Activated CD8-positive, alpha-beta memory T cell treated with anti-CD3 and anti-CD28 coated beads, Interleukin-2, amount 50 U/mL, for 1 hour (primary cell): Measurements from ENCODE around the gene CFAP73.
"Not testable (repeated sequence)": the region's sequence is repeated elsewhere in the genome, so short reads cannot be mapped to it uniquely, and the experiment has no call there.

Source experiments
- DNase-seq: peaks from one replicate; pipeline ENCODE4 v3.0.0-alpha.2; 2020; ENCODE audit errors: extremely low read depth

CFAP73 gene

DNA sequence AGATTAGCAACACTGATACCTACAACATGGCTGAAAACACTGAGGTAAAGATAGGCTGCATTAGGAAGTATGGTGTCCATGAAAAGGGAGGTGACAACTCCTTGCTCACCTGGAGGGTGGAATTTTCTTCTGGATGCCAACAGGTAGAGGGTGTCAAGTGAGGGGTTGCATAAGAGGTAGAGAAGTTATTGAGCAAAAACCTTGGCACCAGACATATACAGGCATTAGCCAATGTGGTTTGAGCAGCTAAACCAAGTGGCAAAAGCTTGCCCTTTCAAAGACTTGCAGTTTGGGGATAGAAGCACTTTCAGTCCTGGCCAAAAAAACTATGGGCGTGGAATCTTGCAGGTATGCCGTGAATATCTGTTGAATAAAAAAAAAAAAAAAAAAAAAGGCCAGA lies 39.8 kb downstream of the CFAP73 start:
- DNase-seq: no peak

DNA sequence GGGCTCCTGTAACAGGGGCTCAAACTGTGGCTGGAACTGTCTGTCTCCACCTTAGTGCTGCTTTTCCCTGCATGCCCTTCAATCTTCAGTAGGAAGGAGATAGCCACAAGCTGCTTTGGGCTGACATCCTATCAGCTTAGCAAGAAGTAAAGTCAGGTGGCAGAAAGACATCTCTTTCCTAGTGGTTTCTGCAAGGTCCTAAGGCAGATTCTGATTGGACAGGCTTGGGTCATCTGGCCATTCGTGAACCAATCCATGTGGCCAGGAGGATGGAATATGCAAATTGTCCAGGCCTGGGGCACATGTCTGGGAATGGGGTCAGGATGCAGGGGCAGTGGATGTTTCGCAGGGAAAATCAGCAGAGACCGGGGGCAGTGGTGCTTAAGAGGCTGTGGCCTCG lies 41.2 kb downstream of the CFAP73 start:
- no peak for DNase-seq

DNA sequence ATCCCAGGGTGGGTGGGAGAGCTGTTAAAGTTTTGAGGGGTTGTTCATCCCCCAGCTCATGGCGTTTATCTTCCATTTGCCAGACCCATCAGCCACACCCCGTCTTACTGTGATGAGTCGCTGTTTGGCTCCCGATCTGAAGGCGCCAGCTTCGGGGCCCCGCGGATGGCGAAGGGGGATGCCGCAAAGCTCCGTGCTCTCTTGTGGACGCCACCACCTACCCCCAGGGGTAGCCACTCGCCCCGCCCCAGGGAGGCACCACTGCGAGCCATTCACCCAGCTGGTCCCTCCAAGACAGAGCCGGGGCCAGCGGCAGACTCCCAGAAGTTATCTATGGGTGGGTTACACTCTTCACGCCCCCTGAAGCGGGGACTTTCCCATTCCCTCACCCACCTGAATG lies 41.7 kb downstream of the CFAP73 start:
- no peak for DNase-seq

DNA sequence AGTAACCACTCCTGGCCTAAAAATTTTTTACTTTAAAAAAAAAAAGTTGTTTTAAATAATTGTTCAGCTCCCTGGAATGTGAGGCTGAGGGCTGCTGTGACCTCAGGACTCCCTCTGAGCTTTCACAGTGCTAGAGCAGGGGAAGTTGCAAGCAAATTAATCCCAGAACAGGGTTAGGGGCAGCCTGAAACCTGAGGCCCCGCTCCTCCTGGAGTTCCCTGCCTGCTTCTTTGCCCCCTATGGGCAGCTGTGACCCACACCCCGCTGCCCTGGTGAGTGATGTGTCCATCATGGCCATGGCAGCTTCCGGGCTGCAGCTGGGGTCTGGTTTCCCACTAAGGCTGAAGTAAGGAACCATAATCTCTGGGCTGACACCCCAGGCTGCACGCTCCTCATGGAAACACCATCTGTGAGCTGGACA lies 45.5 kb downstream of the CFAP73 start:
- DNase-seq: no peak

DNA sequence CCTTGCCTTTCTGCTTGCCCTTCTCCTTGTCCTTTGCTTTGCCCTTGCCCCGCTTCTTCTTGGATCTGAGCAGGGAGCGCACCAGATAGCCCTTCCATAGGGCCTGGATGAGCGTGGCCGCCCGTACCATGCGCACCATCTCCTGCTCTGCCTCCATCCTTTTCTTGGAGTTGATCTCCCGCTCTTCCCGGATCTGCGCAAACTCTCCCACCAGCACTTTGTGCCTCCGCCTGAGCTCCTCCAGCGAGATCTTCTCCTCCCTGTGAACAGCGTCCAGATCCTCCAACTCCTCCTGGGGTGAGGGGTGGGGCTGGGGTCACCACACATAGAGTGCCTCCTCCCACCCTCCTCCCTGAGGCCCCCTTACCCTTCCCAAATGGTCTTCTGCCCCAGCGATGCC lies 46.1 kb downstream of the CFAP73 start:
- no peak for DNase-seq

DNA sequence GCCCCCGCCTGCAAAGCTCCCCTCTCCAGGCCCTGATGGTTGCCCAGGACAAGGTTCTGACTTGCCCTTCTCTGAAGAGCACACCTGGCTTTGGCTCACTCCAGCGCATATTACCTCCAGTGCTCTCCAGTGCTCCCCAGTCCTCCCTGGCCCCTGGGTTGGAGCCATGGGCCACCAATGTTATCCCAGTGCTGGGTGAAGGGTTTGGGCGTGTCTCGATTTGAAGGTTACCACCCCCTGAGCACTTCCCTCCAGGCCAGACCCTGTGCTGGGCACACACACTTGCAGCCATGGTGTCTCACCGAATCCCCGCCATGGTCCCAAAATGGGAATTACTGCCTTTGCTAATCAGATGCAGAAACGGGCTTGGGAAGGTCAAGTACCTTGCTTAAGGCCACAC lies 47.1 kb downstream of the CFAP73 start:
- DNase-seq: no peak

DNA sequence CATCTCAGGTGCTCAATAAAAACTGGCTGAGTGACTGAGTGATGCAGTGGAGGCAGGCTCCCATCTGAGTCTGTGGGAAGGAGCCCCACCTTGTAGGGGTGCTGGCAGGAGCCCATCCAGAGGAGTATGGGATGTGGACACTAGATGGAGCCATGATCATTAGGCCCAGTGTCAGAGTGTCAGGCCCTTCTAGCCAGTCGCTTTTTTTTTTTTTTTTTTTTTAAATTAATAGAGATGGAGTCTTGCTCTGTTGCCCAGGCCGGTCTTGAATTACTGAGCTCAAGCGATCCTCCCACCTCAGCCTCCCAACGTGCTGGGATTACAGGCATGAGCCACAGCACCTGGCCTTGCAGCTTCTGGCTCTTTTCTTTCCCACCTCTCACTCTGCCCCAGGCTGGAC lies 47.5 kb downstream of the CFAP73 start:
- DNase-seq: no peak

DNA sequence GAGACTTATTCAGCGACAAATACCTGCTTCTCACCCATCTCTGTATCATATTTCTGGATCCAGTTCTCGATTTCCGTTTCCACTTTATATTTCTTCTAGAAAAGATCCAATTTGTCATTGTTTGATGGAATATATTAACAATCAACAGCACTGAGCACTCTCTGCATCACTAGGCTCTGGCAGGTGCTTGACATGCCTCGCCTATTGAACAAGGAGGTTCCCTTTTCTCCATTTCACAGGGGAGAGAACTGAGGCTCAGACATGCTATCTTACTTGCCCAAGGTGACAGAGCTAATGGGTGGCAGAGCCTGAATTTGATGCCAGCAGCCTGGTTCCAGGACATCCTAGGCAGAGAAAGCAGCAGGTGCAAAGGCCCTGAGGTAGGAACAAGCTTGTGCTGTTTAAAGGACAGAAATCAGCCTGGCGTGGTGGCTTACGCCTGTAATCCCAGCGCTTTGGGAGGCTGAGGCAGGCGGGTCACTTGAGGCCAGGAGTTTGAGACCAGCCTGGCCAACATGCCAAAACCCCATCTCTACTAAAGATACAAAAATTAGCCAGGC lies 48.1 kb downstream of the CFAP73 start:
- DNase-seq: no peak

DNA sequence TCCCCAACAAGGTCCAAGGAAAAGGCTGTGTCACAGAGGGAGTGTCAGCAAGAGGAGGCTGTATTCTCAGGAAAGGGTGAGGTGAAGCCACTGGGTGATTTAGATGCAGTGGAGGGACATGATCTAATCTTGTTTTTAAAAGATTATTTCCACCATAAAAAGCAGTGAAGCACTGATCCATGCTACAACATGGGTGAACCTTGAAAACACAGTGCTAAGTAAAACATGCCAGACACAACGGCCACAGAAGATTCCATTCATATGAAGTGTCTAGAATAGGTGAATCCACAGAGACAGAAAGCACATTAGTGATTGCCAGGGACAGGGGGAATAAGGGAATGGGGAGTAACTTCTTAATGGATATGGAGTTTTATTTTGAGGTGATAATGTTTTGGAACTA lies 48.8 kb downstream of the CFAP73 start:
- DNase-seq: no peak

DNA sequence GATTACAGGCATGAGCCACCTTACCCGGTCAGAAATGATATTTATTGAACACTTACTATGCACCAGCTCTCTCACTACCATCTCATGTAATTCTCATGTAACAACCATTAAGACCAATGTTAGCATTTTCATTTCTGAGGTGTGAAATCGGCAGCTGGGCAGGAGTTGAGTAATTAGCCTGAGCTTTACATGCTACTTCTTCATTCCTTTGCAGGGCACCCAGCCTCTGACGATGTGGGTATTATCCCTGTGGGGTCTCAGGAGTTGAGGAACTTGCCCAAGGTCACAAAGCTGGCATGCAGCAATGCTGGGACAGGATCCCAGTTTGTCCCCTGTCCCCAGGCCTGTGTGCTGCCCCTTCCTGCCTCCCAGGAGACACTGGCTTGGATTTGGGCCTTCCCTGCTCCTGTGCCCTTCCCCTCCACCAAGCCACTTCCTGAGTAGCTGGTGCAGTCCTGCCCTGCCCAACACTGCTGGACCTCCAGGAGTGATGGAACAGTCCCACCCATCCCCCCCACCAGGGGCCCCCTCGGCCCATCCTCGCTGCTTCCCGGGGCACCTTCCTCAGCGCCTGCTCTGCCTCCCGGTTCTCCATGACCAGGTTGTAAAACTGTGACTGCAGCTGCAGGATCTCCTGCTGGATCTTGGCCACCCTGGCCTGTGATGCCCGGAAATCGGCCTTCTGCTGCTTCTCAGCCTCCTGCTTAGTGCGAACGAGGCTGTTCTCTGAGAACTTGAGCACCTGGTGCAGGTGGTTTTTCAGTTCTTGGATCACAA lies 50.7 kb downstream of the CFAP73 start:
- no peak for DNase-seq

DNA sequence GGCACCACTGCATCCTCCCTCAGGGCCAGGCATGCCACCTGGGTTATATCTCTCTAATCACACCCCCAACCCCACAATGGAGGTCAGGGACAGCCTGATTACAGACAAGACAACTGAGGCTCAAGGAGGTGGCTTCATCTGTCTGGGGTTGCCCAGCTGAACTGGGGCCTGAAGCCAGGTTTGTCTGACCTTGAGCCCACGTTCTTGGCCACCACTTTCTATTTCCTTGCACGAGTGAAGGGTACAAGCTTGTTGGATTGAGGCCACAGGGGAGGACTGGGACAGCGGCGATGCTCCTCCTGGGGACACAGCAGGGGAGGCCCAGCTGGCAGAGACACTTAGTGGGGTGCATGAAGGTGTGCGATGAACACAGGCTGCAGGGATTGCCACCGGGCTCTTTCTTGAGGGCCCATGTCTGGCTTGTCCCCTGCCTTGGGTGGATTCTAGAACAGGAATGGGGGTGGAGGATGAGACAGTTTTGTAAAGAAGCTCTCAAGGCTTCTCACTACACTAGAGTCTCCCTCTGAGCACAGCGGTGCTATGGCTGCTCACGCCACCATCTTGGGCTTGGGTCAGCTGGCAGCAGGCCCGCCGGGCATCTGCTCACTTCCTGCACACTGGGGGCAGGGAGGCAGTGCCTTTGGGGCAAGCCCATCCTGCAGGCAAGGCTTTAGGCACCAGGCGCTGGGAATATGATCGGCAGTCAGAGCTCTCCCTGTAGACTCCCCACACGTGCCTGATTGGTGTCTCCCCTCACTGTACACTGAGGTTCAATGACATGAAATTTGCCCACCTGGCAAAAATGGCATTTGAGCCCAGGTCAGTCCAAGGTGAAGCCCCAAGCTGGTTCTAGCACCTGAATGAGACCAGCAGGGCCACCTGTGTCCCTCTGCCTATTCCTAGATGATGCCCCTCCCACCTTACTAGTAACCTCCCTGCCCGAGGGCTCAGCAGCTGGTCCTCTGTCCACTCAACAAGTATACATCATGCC lies 52.0 kb downstream of the CFAP73 start:
- DNase-seq: no peak

DNA sequence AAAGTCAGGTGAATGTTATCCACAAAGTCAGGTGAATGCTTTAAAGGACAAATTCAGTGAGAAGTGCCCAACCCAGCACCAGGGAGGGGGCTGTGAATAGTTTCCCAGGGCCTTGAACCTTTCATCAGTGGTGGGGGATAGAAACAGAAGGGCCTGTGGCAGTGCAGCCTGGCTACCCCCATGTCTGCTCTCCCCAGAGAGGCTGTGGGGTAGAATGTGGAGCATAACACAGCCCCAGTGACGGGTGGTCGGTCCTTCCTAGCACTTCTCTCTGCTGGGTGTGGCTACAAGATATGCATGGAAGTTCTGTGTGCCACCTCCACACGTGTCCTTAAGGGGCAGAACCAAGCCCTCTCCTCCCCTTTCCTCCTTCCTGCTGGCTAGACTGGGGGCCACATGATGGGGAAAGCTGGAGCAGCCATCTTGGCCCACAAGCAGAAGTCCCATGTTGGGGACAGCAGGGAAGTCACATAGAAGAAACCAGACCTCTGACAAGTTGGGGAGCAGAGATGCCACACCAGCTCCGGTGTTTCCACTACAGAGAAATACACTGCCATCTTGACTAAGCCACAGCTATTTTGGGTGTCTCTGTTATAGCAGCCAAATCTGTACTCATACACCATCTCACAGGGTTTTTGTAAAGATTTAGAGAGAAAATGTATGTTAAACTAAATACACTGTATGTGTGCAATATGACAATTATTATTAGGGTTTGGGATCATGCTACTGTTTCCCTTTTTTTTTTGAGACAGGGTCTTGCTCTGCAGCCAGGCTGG lies 53.0 kb downstream of the CFAP73 start:
- DNase-seq: no peak

DNA sequence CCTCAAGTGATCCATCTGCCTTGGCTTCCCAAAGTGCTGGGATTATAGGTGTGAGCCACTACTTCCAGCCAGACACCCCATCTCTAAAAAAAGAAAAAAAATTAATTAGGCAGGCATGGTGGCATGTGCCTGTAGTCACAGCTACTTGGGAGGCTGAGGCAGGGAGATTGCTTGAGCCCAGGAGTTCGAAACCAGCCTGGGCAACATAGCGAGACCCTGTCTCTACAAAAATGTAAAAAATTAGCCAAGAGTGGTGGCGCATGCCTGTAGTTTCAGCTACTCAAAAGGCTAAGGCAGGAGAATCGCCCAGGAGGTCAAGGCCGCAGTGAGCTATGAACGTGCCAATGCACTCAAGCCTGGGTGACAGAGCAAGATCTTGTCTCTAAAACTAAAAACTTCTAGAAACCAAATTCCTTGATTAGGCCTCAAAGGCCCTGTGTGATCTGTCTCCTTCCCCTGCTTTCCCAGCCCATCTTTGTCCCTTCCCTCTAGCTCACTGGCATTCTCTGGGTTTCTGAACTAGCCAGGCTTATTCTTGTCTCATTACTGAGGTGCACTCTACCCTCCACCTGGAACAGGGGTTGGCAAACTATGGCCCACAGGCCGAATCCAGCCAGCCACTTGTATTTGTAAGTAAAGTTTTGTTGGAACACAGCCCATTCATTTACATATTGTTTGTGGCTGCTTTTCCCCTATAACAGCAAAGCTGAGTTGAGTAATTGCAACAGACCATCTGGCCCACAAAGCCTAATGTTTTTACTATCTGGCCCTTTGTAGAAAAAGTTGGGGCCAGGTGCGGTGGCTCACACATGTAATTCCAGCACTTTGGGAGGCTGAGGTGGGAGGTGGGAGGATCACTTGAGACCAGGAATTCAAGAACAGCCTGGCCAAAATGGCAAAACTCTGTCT lies 54.6 kb downstream of the CFAP73 start:
- DNase-seq: no peak

DNA sequence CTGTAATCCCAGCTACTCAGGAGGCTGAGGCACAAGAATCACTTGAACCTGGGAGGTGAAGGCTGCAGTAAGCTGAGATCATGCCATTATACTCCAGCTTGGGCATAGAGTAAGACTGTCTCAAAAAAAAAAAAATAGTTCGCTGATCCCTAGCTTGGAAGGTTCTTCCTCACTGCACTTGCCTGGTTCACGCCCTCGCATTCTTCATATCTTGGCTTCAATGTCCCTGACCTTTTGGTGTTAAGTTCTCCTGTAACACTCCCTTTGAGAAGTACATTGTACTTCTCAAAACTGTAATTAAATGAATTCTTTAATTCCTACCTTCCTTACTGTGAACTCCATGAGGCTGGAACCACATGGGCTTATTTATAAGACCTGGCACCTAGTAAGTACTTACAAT lies 55.3 kb downstream of the CFAP73 start:
- DNase-seq: no peak

DNA sequence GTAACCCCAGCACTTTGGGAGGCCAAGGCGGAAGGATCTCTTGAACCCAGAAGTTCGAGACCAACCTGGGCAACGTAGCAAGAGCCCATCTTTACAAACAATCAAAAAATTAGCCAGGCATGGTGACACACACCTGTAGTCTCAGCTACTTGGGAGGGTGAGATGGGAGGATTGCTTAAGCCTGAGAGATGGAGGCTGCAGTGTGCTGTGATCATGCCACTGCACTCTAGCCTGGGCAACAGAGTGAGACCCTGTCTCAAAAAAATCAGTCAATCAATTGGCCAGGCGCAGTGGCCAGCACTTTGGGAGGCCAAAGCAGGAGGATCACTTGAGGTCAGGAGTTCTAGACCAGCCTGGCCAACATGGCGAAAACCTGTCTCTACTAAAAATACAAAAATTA lies 57.3 kb downstream of the CFAP73 start:
- not testable (repeated sequence) for DNase-seq

DNA sequence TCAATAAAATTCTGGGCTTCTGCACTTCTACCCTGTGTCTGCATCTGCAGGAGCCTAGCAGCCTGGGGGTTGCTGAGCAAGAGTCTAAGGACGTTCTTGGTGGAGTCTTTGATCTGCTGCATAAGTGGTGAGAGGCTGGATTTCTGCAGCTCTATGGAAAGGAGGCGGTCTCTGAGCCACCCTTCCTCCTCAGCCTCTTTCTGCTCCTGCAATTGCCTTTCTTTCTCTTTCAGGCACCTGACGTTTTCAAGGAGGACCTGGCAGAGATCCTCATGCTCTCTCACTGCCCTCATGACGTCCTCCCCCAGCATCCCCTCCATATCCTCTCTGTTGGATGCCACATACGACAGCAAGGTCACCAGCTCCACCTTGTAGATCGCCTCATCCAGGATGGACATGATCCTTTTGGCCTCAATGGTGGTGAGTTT lies 58.1 kb downstream of the CFAP73 start:
- DNase-seq: no peak

DNA sequence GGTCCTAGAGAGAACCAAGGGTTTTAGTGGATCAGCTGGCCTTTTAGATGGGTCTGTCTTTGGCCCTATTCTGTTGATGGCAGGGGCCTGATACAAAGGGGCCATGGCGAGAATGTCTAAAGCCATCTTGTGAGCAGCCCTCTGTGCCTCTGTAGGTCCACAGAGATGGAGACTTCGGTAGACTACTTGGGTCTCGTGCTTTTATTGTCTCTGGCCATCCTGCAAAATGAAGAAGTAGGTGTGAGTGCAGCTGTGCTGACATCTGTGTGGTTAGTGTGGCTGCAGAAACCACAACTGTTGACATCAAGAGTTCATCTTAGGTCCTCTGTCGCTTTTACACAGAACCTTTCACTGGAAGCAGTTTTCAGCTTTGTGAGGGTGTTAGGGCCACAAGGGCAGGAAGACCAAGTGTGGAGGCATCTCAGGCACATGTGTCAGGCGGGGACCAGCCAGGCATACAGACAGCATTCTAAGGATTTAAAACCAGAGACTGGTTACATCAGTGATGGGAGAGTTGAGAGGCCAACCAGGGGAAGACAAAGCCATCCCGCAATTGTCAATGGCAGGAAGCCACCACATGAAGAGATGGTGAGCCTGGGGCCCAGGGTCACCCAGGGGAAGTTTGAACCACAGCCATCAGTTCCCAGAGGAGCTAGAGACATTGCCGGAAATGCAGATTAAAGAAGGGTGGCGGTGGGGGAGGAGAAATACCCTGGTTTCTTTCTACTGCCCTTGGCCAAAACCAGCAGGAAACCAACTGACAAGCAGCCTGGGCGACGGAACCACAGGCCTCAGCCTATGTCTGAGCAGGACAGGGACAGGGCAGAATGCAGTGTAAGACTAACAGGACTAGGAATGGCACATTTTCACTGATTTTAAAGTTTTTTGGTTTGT lies 58.8 kb downstream of the CFAP73 start:
- DNase-seq: no peak
